Heart left ventricle (tissue), 13 donors: Measurements from ENCODE around the gene SRPK1.

Experiments
- CTCF ChIP-seq, 12 donors: fragments of 200-600 bp; sonication (generic) in 4 of 12; IDR thresholded peaks; one replicate each; pipeline versions ENCODE4 v1.5.0 to v1.8.0; 2018 to 2022; ENCODE audit warnings: antibody characterized with exemption in 12 of 12, mild to moderate bottlenecking in 5 of 12
- POLR2A ChIP-seq, 2 donors: fragments of 450-650 bp; IDR thresholded peaks; one replicate each; pipeline ENCODE4 v1.6.1; 2017; ENCODE audit warnings: antibody characterized with exemption in 2 of 2, mild to moderate bottlenecking in 2 of 2, moderate library complexity in 2 of 2
- donor health status: ischemic (EF 13 %, LVEDD 7.1; RV severe dilation, severe dysfunction).
- donor health status: DM: no; HTN: yes; CAD: no.
- donor health status: DM: no; HTN: no; CAD: no.
- donor health status: ischemic (EF 25% LVEDD 6.9; RV normal size, moderate dysfunction).
- donor health status: ischemic (EF 25% LVEDD 5.7; RV mildly dilated, moderate dysfunction).
- donor health status: ischemic (EF 35%, LVEDD 5.7; RV mildly dilated, moderate dysfunction).
- donor health status: nonischemic (EF 11% LVEDD 7.7; RV severe dilation, severe dysfunction).
- donor health status: DM: yes; HTN: yes; CAD: no.
- donor health status: PGD.
- donor health status: ischemic (EF 29% LVEDD 5.4; RV normal size, mild dysfunction).
- donor health status: nonischemic (EF 23%, LVEDD 6.1; RV moderate dilation, normal function).

- TF ChIP-seq CTCF (IDR thresholded peaks at IDR 0.05) (no peak), POLR2A (IDR thresholded peaks at IDR 0.05) (no peak)
Observed at GRCh38 chr6:35829306-35829705, 91.6 kb downstream of the SRPK1 start.
